Femur (tissue), 1 donor: Measurements from ENCODE around the gene LENG8.
A peak's percentile ranks its signal among the peaks of the same experiment; 100 is the strongest.

Experiments used
- DNase-seq: peaks from one replicate; pipeline ENCODE4 v3.0.0-alpha.2; 2017

LENG8 gene

DNA sequence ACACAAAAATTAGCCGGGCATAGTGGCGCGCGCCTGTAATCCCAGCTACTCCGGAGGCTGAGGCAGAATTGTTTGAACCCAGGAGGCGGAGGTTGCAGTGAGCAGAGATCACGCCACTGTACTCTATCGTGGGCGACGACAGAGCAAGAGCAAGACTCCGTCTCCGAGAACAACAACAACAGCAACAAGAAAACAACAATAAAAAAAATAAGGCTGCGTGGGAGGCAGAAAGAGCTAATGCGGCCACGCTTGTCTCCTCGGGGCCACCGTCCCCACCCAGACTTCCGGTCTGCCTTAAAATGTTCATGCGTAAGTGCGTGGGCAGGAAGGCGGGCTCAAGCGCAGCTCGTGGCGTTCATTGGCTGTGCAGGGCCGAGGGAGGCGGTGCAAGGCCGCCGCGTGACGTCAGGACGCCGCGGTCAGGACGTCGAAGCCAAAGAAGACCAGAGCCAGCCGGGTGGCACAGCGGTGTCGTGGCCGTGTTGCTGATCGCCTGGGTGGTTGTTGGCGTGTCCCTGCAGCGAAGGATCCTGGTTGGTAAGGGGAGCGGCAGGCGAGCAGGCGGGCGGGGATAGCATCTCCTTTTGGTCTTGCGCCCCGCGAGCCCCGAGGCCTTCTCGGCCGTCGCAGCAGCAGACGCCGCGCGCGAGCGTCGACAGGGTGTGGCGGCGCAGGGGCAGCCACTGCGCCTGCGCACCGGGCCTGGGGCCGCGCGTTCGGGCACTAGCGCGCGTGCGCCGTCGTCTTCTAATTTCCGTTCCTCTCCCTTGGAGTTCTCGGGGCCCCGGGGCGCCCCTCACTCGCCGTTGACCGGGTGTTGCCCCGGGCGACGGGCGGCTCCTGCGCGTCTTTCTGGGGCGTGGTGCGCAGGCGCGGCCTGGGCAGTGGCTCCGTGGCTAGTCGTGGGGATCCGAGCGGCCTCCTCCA, at the start of gene LENG8:
TSS of gene LENG8 (plus strand) at position 426 of the 927 bp plus-strand sequence. CDS start 2,146 bp downstream, outside the sequence.
- DNase-seq = peak; percentile 99

DNA sequence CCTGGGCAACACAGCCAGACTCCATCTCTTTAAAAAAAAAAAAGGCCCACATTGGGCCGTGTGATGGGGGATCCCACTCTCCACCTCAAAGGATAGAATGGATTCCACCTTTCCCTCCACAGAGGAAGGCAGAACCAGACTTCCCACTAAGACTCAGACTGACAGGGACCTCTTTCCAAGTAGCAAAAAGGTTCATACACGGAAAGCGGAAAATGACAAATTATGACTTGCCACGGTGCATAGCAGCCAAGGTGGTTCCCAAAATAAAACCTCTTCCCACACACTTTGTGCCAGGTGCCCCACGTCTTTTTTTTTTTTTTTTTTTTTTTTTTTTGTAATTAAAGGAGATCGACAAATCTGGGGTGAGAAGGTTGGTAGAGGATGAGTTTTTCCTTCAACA, 48.1 kb upstream of the LENG8 start:
- DNase-seq = no peak

DNA sequence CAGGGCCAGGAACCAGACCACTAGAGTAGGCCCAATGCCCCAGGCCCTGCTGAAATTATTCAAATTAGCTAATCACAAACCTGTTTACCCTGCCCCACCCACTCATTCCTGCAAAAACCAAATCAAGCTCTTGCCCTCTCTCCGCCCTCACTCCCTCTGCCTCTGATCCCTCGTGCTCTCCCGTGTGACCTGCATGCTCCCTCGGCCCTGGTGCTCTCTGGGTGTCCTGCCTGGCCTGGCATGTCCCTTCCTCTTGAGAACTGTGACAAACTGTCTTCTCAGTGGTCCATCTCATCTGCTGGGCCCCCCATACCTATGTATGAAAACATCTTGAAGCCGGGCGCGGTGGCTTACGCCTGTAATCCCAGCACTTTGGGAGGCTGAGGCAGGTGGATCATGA, 45.9 kb upstream of the LENG8 start:
- no peak for DNase-seq

DNA sequence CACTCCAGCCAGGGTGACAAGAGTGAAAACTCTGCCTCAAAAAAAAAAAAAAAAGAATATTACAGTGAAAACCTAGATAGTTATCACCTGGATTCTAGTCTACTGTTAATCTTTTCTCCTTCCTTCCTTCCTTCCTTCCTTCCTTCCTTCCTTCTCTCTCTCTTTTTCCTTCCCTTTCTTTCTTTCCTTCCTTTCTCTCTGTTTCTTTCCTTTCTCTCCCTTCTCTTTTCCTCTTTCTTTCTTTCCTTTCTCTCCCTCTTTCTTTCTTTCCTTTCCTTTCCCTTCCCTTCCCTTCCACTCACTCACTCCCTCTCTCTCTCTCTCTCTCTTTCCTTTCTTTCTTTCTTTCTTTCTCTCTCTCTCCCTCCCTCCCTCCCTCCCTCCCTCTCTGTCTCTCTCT, 43.4 kb upstream of the LENG8 start:
- DNase-seq = no peak

DNA sequence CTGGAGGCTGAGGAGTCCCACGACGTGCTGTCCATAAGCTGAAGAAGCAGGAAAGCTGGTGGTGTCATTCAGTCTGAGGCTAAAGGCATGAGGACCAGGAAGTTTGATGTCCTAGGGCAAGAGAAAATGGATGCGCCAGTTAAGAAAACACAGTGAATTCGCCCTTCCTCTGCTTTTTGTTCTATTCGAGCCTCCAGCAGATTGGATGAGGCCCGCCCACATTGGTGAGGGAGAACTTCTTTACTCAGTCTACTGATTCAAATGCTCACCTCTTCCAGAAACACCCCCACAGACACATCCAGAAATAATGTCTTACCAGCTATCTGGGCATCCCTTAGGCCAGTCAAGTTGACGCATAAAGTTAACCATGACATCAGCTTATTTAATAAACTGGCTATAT, 41.2 kb upstream of the LENG8 start:
- no peak for DNase-seq

DNA sequence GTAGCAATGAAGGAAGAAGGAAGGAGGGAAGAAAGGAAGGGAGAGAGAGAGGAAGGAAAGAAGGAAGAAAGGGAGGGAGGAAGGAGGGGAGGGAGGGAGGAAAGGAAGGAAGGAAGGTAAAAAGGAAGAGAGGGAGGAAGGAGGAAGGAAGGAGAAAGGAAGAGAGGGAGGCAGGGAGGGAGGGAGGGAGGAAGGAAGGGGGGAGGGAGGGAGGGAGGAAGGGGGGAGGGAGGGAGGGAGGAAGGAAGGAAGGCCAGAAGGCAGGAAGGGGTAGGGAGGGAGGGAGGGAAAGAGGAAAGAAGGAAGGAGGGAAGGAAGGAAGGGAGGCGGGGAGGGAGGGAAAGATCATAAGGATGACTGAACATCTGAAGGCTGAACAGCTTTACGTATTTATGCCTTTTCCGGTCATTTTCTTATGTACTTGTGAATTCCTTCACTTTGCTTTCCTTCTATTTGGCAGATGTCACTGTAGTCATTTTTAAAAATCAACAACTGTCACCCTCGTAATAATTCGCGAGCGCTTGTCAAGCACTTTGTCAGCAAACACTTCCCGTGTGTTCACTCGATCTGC, 40.5 kb upstream of the LENG8 start:
- no peak for DNase-seq

DNA sequence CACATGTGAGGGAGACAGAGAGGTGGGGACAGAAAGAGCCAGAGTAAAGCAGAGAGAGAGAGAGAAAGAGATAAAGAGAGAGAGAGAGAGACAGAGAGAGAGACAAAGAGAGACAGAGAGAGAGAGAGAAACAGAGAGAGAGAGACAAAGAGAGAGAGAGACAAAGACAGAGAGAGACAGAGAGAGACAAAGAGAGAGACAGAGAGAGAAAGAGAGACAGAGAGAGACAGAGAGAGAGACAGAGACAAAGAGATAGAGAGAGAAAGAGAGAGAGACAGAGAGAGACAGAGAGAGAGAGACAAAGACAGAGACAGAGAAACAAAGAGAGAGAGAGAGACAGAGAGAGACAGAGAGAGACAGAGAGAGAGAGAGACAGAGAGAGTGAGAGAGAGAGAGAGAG, 38.0 kb upstream of the LENG8 start:
- no peak for DNase-seq

DNA sequence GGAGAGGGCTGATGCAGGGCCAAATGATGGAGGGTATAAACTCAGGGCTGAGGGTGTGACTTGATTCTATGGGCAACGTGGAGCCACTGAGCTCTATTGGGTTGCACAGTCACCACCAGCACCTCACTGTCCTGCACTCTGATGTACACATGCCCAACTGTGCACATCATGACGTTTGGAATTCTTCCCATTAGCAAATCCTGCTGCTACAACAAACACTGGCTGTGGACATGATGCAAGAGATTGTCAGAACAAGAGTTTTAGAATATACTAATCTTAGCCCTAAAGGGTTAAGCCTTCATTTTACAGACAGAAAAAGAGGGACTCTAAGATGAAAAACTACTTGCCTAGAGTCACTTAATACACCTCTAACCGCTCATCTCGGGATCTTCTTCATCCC, 36.1 kb upstream of the LENG8 start:
- no peak for DNase-seq

DNA sequence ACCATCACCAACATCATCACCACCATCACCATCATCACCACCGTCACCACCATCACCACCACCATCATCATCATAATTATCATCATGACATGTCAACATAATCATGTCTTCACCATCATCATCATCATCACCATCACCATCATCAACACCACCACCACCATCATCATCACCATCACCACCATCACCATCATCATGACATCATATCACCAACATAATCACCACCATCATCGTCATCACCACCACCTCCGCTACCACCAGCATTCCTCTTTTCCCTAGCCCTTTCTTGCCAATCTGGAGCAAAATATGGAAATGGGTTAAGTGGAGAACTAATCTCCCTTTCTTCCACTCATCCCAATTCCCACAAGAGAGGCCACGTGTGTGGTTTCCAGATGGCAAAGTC, 34.8 kb upstream of the LENG8 start:
- DNase-seq = no peak

DNA sequence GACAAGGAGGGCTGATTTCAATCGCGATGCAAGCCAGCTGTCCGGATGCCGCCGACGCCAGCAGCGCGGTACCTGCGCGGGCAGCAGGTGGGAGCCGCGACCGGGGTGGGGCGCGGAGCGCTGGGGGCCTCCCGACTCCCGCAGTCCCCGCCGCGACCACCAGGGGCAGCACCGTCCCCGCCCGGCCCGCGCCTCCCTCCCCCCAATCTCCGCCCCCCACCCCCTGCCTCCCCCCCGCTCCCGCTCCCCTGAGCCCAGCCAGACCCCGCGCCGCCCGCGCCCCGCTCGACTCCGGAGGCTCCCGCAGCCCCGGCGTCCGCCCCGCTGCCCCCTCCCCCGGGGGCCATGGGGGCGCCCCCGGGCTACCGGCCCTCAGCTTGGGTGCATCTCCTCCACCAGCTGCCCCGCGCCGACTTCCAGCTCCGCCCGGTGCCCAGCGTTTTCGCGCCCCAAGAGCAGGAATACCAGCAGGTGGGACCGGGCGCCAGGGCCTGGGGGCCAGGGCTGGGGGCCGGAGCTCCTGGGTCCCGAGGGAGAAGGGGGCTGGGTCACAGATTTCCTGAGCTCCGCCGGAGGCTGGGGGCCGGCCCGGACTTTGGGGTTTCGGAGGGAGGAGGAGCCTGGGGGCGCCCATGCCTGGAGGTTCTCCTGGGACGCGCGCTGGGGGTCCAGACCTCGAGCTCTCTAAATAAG, 33.6 kb upstream of the LENG8 start, which contains the start of gene TTYH1:
TSS of gene TTYH1 (plus strand) at position 257 of the 693 bp plus-strand sequence. CDS start at position 346, 89 bp downstream.
- DNase-seq = no peak

DNA sequence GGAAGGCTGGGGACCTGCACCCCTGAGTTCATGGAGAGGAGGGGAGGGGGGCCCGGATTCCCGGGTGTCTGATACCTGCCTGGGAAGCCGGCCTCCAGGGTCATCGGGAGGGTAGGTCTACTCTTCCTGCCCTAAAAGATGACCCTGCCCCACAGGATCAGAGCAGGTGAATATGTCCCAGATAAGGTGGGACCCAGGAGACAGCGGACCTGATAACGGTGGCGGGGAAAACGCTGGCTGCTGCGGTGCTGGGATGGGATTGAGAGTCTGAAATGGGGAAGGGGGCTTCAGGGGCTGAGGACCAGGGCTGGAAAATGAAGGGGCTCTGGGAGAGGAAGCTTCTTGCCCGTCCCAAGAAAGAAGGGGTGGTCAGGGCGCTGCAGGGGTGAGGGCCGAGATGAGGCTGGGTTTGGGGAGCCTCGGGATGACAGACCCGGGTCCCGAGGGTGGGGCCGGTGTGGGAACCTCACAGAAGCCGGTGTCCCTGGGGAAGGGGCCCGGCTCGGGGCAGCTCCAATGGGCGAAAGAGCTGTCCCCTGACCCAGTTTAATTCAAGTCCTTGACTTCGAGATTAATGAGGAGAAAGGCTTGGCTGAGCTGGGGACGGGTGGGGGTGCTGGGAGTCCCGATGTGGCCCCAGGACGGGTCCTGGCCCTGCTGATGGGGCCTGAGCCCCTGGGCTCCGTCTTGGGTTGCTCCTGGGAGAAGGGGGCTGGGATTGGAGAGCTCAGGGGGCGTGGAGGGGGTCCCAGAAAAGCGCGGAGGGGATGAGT, 32.9 kb upstream of the LENG8 start:
- no peak for DNase-seq

DNA sequence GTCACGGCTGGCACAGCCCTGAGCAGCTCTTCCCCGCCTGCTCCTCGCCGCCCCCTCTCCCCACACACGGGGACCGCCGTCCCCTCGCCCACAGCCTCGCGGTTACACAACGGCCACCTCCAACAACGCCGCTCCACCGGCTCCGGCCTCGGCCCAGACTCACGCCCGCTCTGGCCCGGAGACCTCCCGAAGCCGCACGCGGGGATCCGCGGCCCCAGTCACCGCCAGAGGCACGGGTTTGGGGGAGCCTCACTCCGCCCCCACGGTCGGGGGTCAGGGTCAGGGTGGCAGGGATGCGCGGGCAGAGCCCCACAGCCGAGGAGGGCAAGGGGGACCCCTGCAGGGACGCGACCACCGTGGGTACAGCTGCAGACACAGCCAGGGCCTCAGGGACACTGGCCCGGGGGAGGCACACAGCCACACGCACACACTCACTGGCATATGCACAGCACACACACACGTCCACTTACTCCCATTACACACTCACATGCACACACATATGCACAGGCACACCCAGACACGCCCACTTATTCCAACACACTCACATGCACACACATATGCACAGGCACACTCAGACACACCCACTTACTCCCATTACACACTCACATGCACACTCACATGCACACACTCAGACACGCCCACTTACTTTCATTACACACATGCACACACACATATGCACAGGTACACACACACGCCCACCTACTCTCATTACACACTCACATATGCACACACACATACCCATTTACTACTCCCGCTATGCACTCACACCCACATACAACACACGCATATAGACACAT, 32.1 kb upstream of the LENG8 start:
- no peak for DNase-seq

DNA sequence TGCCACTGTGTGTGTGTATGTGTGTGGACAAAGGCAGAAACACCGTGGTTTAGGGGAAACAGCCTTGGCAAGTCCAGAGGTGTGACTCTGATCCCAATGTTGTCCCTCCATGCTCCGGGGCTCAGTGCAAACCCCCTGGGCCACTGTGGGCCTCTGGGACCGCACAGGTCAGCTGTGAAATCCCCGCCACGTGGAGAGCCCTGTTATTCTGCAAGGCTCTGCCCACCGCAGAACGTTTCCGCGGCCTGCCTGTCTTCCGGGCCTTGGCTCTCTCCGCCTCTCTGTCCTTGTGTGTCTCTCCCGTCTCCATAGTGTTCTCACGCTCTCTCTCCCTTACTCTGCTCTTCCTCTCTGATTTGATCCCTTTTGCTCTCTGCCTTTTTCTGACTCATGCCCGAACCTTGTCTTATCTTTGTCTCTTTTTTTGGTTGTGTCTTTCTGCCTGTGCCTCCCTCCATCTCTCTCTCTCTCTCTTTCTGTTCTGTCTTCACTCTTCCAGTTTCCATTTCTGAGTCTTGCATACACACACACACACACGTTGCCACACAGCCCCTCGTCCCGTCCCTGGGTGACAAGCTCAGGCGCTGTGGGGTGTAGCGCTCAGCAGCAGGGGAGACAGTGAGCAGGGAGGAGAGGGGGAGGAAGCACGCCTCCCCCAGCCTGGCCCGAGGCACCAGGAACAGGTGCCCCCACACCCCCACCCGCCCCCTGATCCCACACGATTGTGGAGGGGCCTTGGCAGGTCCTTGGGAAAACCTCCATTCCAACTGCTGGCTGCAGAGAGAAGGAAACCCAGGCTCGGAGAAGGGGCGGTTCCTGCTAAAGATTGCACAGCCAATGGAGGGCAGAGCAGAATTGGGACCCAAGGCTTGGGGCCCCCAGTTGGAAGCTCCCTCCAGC, 30.7 kb upstream of the LENG8 start:
- DNase-seq = peak; percentile 66

DNA sequence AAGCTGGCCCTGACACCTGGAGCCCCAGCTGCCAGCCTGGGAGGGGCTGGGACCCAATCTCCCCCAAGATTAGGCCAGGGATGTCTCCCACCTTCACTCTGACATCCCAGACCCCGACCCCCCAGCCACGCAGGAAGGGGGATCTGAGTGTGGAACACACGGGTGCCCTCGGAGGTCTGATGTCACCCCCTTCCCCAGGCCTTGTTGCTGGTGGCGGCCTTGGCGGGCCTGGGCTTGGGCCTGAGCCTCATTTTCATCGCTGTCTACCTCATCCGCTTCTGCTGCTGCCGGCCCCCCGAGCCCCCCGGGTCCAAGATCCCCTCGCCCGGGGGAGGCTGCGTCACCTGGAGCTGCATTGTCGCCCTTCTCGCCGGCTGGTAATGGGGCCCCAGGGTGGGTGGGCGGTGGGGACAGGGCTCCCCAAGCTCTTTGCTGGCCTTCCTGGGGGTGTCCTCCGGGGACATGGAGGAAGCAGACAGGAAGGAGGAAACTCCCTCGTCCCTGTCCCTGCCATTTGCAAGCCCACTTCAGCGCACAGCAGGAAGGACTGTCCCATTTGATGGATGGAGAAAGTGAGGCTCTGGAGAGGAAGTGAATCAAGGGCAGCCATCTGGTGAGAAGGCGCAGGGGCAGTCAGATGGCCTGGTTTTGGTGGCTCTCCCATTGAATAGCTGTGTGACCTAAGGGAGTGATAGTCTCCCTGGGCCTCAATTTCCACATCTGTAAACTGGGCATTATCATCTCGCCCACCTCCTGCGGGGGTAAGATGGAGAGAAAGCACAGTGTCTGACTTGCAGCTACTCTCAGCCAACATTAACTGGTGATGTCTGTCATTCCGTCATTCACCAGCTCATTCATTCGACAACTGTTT, 29.8 kb upstream of the LENG8 start:
- DNase-seq = no peak

DNA sequence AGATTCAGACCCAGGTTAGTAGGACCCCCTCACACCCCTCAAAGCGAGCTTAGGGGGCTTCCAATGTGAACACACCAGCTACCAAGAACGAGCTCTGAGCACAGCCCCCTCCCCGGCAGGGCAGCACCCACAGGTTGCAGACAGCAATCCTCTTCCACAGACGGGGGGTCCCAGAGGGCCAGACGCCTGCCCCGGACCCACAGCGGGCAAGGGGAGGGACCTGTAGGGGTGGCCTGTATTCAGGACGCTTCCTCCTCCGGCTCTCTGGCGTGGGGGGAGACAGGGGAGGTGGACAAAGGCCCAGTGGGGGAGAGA, 29.0 kb upstream of the LENG8 start:
- no peak for DNase-seq

DNA sequence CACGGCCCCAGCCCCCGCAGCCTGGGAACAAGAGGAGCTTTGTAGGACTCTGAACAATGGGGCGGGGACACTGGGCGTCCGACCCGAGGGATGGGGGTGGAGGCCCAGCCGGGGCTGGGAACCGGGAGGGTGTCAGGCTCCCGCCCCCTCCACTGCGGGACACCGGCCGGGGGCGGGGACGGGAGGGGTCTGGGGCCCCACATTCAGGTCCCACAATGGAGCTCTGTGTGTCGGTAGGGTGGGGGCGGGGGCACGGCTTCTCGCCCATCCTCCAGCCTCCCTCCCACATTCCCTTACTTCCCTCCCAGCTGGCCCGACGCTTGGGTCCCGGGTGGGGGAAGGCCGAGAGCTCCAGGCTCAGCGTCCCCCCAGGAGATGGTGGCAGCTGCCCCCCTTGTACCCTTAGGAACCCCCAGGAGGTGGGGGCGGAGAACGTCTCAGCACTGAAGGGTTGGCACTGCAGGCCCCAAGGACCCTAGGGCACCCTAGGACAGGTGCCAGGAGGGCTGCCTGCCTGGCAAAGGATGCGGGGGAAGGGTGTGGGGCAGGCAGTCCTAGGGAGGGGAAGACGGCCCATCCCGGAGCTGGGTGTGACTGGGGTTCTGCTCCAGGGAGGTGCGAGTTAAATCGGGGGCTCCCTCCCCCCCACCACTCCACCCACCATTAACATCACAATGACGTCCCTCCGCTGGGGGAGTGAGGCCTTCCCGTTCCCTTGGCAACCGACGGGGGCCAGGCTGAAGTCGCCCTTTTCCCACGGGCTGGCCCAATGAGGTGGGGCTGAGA, 28.4 kb upstream of the LENG8 start:
- peak; percentile 68 for DNase-seq

DNA sequence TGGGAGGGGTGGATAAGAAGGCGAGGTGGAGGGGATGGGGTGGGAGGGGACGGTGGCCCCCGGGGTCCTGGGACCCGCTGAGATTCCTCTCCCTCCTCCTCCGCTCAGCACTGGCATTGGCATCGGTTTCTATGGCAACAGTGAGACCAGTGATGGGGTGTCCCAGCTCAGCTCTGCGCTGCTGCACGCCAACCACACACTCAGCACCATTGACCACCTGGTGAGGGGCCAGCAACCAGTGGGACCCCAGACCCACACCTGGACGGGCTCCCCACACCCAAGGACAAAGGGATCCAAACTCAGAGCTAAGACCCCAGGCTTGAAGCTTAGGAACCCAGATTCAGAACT, 27.9 kb upstream of the LENG8 start:
- DNase-seq = no peak

DNA sequence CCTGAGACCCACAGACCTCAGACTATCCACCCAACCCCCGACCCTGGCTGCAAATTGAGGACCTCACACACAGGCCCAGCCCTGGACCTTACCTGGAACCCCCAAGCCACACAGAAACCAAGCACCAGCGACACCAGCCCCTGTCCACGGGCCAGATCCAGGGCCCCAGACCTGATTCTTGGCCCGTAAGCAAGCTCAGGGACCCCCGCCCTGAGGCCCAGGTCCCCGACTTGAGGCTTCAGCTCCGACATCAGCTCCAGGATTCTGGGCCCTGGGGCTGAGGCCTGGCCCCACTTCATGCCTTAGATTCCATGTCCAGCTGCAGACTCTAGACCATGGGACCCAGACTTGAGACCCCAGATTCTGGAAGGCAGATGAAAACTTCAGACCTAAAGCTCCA, 27.5 kb upstream of the LENG8 start:
- DNase-seq = no peak

DNA sequence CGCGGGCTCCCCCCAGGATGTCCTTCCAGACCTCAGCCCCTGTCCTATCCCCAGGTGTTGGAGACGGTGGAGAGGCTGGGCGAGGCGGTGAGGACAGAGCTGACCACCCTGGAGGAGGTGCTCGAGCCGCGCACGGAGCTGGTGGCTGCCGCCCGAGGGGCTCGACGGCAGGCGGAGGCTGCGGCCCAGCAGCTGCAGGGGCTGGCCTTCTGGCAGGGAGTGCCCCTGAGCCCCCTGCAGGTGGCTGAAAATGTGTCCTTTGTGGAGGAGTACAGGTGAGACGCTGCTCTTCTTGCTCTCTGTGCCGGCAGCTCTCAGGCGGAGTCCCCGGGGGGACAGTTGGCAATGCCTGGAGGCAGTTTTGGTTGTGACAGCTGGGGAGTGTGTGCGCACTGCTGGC, 26.9 kb upstream of the LENG8 start:
- DNase-seq = no peak
